Neutrophil (primary cell): ENCODE measurements around the gene GSTM4.
A peak's percentile ranks its signal among the peaks of the same experiment; 100 is the strongest.
"Not testable (repeated sequence)": the region's sequence is repeated elsewhere in the genome, so short reads cannot be mapped to it uniquely, and the experiment has no call there.

Source experiments
- H3K27ac ChIP-seq: fragments of 200-600 bp; sonication (generic); 2 replicates; pipeline ENCODE4 v1.5.1; 2016; ENCODE audit warnings: mild to moderate bottlenecking, moderate library complexity
- H3K27me3 ChIP-seq: fragments of 200-600 bp; sonication (generic); 2 replicates; pipeline ENCODE4 v1.6.0; 2016; ENCODE audit warnings: mild to moderate bottlenecking
- H3K36me3 ChIP-seq: fragments of 200-600 bp; sonication (generic); 2 replicates; pipeline ENCODE4 v1.5.1; 2017
- H3K4me1 ChIP-seq, 2 experiments: fragments of 200-600 bp in 1 of 2; sonication (generic) in 1 of 2; 1 replicate in 1 of 2; 2 replicates in 1 of 2; pipeline versions ENCODE4 v1.5.1 to v1.6.1; 2013 to 2016; ENCODE audit warnings: low read depth in 1 of 2, low read length in 1 of 2, mild to moderate bottlenecking in 1 of 2, moderate library complexity in 1 of 2; ENCODE audit not compliant: control insufficient read depth in 1 of 2, insufficient read depth in 1 of 2
- H3K4me3 ChIP-seq, 2 experiments: fragments of 200-600 bp in 1 of 2; sonication (generic) in 1 of 2; 1 replicate in 1 of 2; 2 replicates in 1 of 2; pipeline ENCODE4 v1.5.1; 2013 to 2016; ENCODE audit warnings: low read depth in 1 of 2, low read length in 1 of 2, mild to moderate bottlenecking in 1 of 2, moderate library complexity in 1 of 2
- H3K9me3 ChIP-seq: fragments of 200-600 bp; sonication (generic); 2 replicates; pipeline ENCODE4 v1.5.1; 2016
- CTCF ChIP-seq: fragments of 200-600 bp; sonication (generic); IDR thresholded peaks from 2 replicates; pipeline ENCODE4 v1.5.1; 2016; ENCODE audit warnings: antibody characterized with exemption

The GSTM4 gene

GRCh38 chr1:109659997-109660690, 4.2 kb downstream of the GSTM4 start:
- H3K27ac ChIP-seq = no peak overlapping the region
- TF ChIP-seq CTCF = no peak

GRCh38 chr1:109660691-109661026, 4.8 kb downstream of the GSTM4 start:
- not testable (repeated sequence) for H3K27me3 ChIP-seq, H3K36me3 ChIP-seq, H3K27ac ChIP-seq, H3K9me3 ChIP-seq, H3K4me3 ChIP-seq, H3K4me1 ChIP-seq

More at GRCh38 chr1:109659997-109660690, 4.2 kb downstream of the GSTM4 start:
- no peaks in the 10 kb centered on the region for H3K36me3 ChIP-seq
- H3K27me3 ChIP-seq = peaks cover 5% of the 10 kb centered on the region
- H3K4me1 ChIP-seq = peaks cover 6 to 12% of the 10 kb centered on the region in 2 experiments
- no peak overlapping the region for H3K4me3 ChIP-seq
- H3K9me3 ChIP-seq = no peaks in the 10 kb centered on the region

- H3K4me3 ChIP-seq = no peak overlapping the region
- H3K36me3 ChIP-seq = no peaks in the 10 kb centered on the region
- peaks cover 3 to 4% of the 10 kb centered on the region in 2 experiments for H3K4me1 ChIP-seq
- no peaks in the 10 kb centered on the region for H3K27me3 ChIP-seq
- no peak for TF ChIP-seq CTCF
- H3K27ac ChIP-seq = no peak overlapping the region
- H3K9me3 ChIP-seq = no peaks in the 10 kb centered on the region
Measured at GRCh38 chr1:109661391-109661790, 5.5 kb downstream of the GSTM4 start.

GRCh38 chr1:109664671-109665070, 8.8 kb downstream of the GSTM4 start:
- Histone ChIP-seq H3K9me3 (no peaks in the 10 kb centered on the region), H3K4me1 (peaks cover 0 to 13% of the 10 kb centered on the region in 2 experiments), H3K36me3 (no peaks in the 10 kb centered on the region), H3K27me3 (peaks cover 15% of the 10 kb centered on the region), H3K4me3 (no peak overlapping the region), H3K27ac (no peak overlapping the region)
- no peak for TF ChIP-seq CTCF

GRCh38 chr1:109667452-109668122, 11.7 kb downstream of the GSTM4 start, which contains the start of gene GSTM2:
TSS of gene GSTM2 (plus strand) at chr1:109668057. CDS start at chr1:109668116, 59 bp downstream.
- no peak within 1 kb of the TSS for H3K27ac ChIP-seq

More at GRCh38 chr1:109667452-109668122, 11.7 kb downstream of the GSTM4 start, which contains the start of gene GSTM2:
- H3K4me3 ChIP-seq = peak within 1 kb of the TSS; percentile 20 to 57
- no peaks in the 10 kb centered on the region for H3K36me3 ChIP-seq
- no peaks in the 10 kb centered on the region for H3K9me3 ChIP-seq
- peaks cover 15% of the 10 kb centered on the region for H3K27me3 ChIP-seq
- H3K4me1 ChIP-seq = peaks cover 0 to 13% of the 10 kb centered on the region in 2 experiments
- TF ChIP-seq CTCF = no peak
